Choroid plexus epithelial cell (primary cell): ENCODE measurements around the gene HEBP2.

Source experiments
- DNase-seq: peaks from one replicate; pipeline ENCODE4 v3.0.0-alpha.2; 2010; ENCODE audit warnings: low read depth
- H3K4me3 ChIP-seq: 2 replicates; pipeline ENCODE4 v1.5.1; 2011; ENCODE audit warnings: low read depth, mild to moderate bottlenecking, control low read depth, low read length, moderate library complexity
- CTCF ChIP-seq: conservative IDR thresholded peaks from 2 replicates; pipeline ENCODE4 v1.5.1; 2011; ENCODE audit warnings: low read depth, mild to moderate bottlenecking, control low read depth, inconsistent platforms, low read length, moderate library complexity

Gene HEBP2

GRCh38 chr6:138442663-138443062 lies 38.6 kb downstream of the HEBP2 start:
- TF ChIP-seq CTCF: no peak
- H3K4me3 ChIP-seq: no peak overlapping the region
- DNase-seq: no peak

GRCh38 chr6:138443979-138444378 lies 40.0 kb downstream of the HEBP2 start:
- no peak for DNase-seq
- no peak overlapping the region for H3K4me3 ChIP-seq
- TF ChIP-seq CTCF: no peak

DNA sequence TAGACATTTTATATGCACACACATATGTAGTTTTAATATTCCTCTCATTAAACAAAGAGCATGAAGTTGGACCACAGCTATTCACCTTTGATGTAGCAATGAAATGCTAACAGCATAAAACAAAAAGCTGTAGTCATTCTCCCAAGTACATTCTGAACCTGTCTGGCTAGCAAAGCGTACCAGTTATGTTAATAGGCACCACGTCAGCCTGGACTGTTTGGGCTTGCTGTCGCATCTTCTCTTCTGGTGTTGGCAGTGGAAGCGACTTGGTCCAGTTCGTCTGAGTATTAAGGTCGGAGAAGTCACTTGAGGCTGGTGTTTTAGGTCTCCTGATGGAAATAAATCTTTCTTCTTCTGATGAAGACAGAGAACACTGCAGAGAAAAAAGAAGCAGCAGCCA lies 42.8 kb downstream of the HEBP2 start:
- no peak for TF ChIP-seq CTCF
- no peak for DNase-seq
- H3K4me3 ChIP-seq: no peak overlapping the region

GRCh38 chr6:138450445-138450844 lies 46.4 kb downstream of the HEBP2 start:
- TF ChIP-seq CTCF: no peak
- H3K4me3 ChIP-seq: no peak overlapping the region
- no peak for DNase-seq

DNA sequence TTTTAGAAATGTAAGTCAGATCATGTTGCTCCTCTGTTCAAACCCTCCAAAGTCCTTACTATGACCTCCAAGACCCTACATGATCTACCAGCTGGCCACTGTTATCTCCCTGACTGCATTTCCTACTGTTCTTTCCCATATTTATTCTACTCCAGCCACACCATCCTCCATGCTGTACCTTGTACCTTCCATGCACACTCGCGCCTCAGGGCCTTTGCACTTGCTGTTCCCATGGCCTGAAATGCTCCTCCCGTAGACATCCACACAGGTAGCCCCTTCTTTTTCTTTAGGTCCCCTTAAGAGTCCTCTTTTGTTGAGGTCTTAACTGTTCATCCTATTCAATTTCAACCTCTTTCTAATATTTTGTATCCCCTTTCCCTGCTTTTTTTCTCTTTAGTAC lies 47.0 kb downstream of the HEBP2 start:
- no peak overlapping the region for H3K4me3 ChIP-seq
- DNase-seq: no peak
- TF ChIP-seq CTCF: no peak

- H3K4me3 ChIP-seq: no peak overlapping the region
- TF ChIP-seq CTCF: no peak
- DNase-seq: peak; percentile 34
Measured at GRCh38 chr6:138454981-138455706, 51.1 kb downstream of the HEBP2 start.

GRCh38 chr6:138455746-138456400 lies 51.9 kb downstream of the HEBP2 start:
- H3K4me3 ChIP-seq: no peak overlapping the region
- peak; percentile 44 for DNase-seq
- no peak for TF ChIP-seq CTCF
